A673 (cell line): Measurements from ENCODE around the gene AAMP. TPM values are rescaled to one million over a fixed set of nuclear protein-coding genes. Genes with fewer than 3 reads are reported as not detected.
"Not testable (repeated sequence)": the region's sequence is repeated elsewhere in the genome, so short reads cannot be mapped to it uniquely, and the experiment has no call there.

Experiments used
- BruUV-seq: library from RNA; stranded (reverse); fragments of 400-500 nt; replicated peaks from 2 replicates; lab custom pipeline; 2021; lab: Mats Ljungman, UMichigan
- CTCF ChIA-PET: fragments of 300-600 bp; sonication (Branson Sonifier 250); formaldehyde crosslinking; loops from one replicate; lab custom pipeline; 2022; ENCODE audit warnings: antibody characterized with exemption; lab: Charles Lee
- POLR2A ChIA-PET: fragments of 300-600 bp; sonication (Branson Sonifier 250); formaldehyde crosslinking; loops from one replicate; lab custom pipeline; 2022; ENCODE audit warnings: antibody characterized with exemption; ENCODE audit not compliant: low non-redundant PET; lab: Charles Lee
- DNase-seq: peaks from one replicate; pipeline ENCODE4 v3.0.0-alpha.2; 2015; ENCODE audit warnings: low spot score
- H3K27ac ChIP-seq: fragments of 200-600 bp; sonication (generic); 2 replicates; pipeline ENCODE4 v1.5.1; 2016; ENCODE audit warnings: mixed run types, low read depth, mild to moderate bottlenecking, mixed read lengths, antibody characterized with exemption, low read length; ENCODE audit not compliant: poor library complexity, severe bottlenecking
- H3K27me3 ChIP-seq: fragments of 200-600 bp; sonication (generic); replicated peaks from 2 replicates; pipeline ENCODE4 v1.6.1; 2017; ENCODE audit warnings: mixed run types, low read depth, mild to moderate bottlenecking, mixed read lengths, antibody characterized with exemption, low read length; ENCODE audit not compliant: insufficient read depth, poor library complexity
- H3K36me3 ChIP-seq: fragments of 200-600 bp; sonication (generic); 2 replicates; pipeline ENCODE4 v1.6.1; 2016; ENCODE audit warnings: mixed run types, mild to moderate bottlenecking, mixed read lengths, antibody characterized with exemption, low read length; ENCODE audit not compliant: insufficient read depth, poor library complexity, severe bottlenecking
- H3K4me1 ChIP-seq: fragments of 200-600 bp; sonication (generic); 2 replicates; pipeline ENCODE4 v1.6.1; 2017; ENCODE audit warnings: mixed run types, mild to moderate bottlenecking, mixed read lengths, antibody characterized with exemption, low read length; ENCODE audit not compliant: insufficient read depth, poor library complexity, severe bottlenecking
- H3K4me3 ChIP-seq: fragments of 200-600 bp; sonication (generic); 2 replicates; pipeline ENCODE4 v1.5.1; 2016; ENCODE audit warnings: low read depth, mixed run types, mild to moderate bottlenecking, mixed read lengths, low read length; ENCODE audit not compliant: poor library complexity, severe bottlenecking
- H3K9me3 ChIP-seq: fragments of 200-600 bp; sonication (generic); 2 replicates; pipeline ENCODE4 v1.6.1; 2016; ENCODE audit warnings: mixed run types, low read depth, mild to moderate bottlenecking, mixed read lengths, antibody characterized with exemption, low read length; ENCODE audit not compliant: poor library complexity, severe bottlenecking
- CTCF ChIP-seq: fragments of 300-800, 200-600 bp; sonication (generic); conservative IDR thresholded peaks from 2 replicates; pipeline ENCODE4 v1.5.1; 2017; ENCODE audit warnings: low read depth, mild to moderate bottlenecking, antibody characterized with exemption, low read length, moderate library complexity, mixed read lengths
- EZH2 ChIP-seq: fragments of 200-600 bp; sonication (generic); IDR thresholded peaks from 2 replicates; pipeline ENCODE4 v1.6.1; 2017; ENCODE audit warnings: borderline replicate concordance, low read depth, mild to moderate bottlenecking, mixed read lengths, antibody characterized with exemption, low read length; ENCODE audit not compliant: poor library complexity, severe bottlenecking
- intact Hi-C: fragments of 100-400 bp; cut with micrococcal nuclease; formaldehyde crosslinking; loops from one replicate; pipeline ENCODE4 v1.10.0; 2022; ENCODE audit not compliant: unreplicated experiment
- total RNA-seq: library from RNA; stranded (reverse); gene quantifications from 2 replicates; pipeline ENCODE4 v1.2.3, GENCODE V29; 2021

The AAMP gene
- total RNA-seq, 1 experiment from 2014 or later: 74.7 TPM

- no peaks in the 10 kb centered on the region for H3K27me3 ChIP-seq
- H3K27ac ChIP-seq: no peak overlapping the region
- no peak for DNase-seq
- ChIA-PET POLR2A (no interaction called here), CTCF (no interaction called here)
- BruUV-seq: no TSS peak
- TF ChIP-seq EZH2: no peak
- no peak for TF ChIP-seq CTCF
- H3K4me1 ChIP-seq: no peaks in the 10 kb centered on the region
- intact Hi-C loops: no loop called here
- H3K9me3 ChIP-seq: no peaks in the 10 kb centered on the region
- no peaks in the 10 kb centered on the region for H3K36me3 ChIP-seq
- H3K4me3 ChIP-seq: no peak overlapping the region
Measured at GRCh38 chr2:218312267-218312756, 42.4 kb upstream of the AAMP start.

DNA sequence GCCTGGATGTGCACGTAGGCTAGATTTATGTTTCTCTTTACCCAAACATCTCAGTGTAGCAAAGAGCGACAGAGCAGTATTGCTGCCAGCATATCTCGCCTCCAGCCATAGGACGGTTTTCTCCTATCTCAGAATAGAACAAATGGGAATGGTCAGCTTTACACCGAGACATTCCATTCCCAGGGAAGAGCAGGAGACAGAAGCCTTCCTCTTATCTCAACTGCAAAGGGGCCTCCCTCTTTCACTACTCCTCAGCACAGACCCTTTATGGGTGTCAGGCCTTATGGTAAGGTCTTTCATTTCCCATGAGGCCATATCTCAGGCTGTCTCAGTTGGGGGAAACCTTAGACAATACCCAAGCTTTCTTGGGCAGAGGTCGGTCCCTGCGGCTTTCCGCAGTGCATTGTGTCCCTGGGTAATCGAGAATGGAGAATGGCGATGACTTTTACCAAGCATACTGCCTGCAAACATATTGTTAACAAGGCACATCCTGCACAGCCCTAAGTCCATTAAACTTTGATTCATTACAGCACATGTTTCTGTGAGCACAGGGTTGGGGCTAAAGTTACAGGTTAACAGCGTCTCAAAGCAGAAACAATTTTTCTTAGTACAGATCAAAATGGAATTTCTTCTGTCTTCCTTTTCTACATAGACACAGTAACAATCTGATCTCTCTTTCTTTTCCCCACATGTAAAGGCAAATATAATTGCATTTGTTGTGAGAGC, 41.8 kb upstream of the AAMP start:
- CTCF ChIA-PET, POLR2A ChIA-PET, H3K36me3 ChIP-seq, H3K9me3 ChIP-seq, intact Hi-C loops, H3K4me1 ChIP-seq, H3K4me3 ChIP-seq, DNase-seq, BruUV-seq, H3K27ac ChIP-seq, H3K27me3 ChIP-seq: not testable (repeated sequence)

DNA sequence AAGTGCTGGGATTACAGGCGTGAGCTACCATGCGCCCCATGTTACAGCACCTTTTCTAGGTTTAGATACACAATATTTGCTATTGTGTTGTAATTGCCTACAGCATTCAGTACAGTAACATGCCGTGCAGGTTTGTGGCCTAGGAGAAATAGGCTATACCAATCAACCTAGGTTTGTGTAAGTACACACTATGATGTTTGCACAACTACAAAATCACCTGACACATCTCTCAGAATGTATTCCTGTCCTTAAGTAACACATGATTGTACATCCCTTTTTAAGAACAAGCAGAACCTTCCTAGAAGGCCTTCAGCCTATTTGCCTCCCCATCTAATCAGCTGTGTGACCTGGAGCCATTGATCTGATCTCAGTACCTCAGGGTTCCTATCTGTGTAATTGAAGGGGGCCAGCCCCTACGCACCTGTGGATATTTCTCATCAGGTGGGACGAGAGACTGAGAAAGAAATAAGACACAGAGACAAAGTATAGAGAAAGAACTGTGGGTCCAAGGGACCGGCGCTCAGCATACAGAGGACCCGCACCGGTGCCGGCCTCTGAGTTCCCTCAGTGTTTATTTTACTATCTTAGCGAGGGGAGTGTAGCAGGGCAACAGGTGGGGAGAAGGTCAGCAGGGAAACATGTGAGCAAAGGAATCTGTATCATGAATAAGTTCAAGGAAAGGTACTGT, 41.1 kb upstream of the AAMP start:
- BruUV-seq: no TSS peak
- no peak overlapping the region for H3K4me3 ChIP-seq
- H3K4me1 ChIP-seq: no peaks in the 10 kb centered on the region
- CTCF ChIA-PET: no interaction called here
- H3K27ac ChIP-seq: no peak overlapping the region
- DNase-seq: no peak
- H3K36me3 ChIP-seq: no peaks in the 10 kb centered on the region
- intact Hi-C loops: no loop called here
- POLR2A ChIA-PET: no interaction called here
- H3K27me3 ChIP-seq: no peaks in the 10 kb centered on the region
- no peaks in the 10 kb centered on the region for H3K9me3 ChIP-seq
- TF ChIP-seq CTCF: no peak
- TF ChIP-seq EZH2: no peak
